Inflammatory macrophage treated with lipopolysaccharide for 1 hour (primary cell): ENCODE data around the gene MEGF11.

Experiments used
- DNase-seq, 2 donors: peaks; one replicate each; pipeline ENCODE4 v3.0.0-alpha.2; 2020 to 2022

MEGF11 gene

DNA sequence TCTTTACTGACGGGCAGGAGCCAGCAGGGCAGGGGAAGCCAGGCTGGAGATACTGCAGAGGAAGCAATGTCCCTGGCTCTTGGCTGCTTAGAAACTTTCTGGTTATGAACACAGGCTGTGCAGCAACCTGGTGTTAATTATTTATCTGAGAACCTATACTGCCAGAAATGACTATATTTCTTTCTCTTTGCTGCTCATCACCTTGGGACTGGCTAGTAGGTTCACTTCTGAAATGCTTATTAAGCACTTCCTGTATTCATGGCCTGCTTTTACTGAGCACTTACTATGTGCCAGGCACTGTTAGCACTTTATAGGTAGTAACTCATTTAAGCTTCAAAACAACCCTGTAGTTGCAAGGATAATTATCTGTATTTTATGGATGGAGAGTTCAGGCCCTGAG, 326.7 kb downstream of the MEGF11 start:
- DNase-seq = no peak

DNA sequence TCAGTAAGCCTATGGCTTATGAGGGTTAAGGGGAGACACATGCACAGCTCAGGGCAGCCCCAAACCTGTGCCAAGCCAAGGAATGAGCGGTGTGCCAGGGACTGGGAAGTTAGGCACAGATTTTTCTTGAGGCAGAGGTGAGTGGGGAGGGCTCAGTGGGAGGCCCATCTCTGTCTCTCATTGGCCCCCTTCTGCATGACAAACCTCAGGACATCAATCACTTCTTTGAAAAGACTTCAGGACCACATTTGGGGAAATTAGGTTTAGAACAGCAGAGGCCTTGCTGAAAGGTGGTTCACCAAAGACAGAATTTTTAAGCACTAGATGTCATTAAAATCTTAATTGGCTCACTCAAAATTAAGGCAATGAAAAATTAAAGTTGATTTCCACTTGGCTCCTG, 327.1 kb downstream of the MEGF11 start:
- DNase-seq = no peak

DNA sequence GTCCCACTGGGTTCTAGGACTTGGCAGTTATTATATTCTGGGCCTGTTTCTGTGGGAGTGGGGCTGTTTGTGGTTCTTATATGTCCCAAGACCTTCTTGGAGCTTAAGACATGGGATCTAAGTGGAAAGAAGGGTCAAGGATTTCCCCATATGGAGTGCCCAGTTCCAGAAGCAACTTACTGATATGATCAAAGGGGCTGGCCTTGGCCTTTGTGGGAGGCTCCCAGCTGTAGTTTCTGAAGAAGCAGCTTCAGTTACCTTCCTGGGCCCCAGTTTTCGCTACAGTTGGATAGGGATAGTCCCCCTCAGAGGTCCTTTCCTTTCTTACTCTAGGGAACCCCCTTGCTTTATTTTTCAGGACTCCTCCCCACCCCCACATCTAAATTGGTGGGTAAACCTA, 328.2 kb downstream of the MEGF11 start:
- DNase-seq = no peak

DNA sequence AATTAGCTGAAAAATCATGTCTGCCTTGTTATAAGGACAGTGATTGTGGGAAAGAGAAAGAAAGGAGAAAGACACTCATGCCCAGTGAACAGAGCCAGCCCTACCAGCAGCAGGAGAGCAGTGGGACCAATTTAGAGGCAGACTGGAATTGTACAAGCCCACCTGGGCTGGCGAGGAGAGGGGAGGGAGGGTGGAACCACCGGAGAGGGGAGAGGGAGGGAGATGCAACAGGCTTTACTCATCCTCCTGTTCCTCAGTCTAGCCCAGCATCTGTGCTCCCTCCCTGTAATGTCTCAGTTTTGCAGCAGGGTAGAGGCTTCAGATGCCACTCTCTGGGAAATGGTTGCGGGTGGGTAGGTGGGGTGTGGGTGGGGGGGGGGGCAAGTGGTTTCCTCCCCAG, 329.5 kb downstream of the MEGF11 start:
- DNase-seq = no peak

DNA sequence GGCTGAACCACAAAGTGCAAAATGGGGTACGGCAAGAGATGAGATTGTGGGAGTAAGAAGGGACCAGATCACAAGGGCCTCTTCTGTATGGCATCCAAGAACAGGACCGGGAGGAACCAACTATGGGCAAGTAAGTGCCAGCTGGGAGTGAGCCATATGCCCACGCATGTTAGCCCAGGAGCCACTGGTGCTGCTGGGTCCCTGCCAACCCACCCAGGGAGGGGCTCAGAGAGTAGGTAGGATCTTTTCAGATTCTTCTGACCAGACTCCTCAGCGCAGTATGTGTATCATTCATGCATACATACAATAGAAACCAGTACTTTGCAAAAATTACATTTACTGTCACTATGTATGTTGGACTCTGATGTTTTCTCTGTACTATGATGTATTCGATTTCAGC, 330.3 kb downstream of the MEGF11 start:
- no peak for DNase-seq

DNA sequence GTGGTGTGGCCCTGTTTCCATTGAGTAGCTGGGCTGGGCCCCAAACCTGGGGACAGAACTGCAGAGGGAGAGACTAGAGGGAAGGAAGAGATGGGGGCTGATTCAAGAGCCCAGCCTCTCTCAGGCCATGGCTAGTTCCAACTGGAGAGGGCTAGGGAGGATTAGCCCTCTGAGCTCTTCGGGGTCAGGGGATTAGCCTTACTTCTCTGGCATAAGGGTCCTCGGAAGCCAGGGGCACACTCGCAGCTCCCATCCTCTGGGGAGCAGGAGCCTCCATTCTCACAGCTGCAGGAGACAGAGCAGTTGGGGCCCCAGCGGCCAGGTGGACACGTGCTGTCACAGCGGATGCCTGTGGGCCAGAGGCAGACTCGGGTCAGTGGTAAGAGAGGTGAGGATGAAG, 330.9 kb downstream of the MEGF11 start:
- DNase-seq = no peak

DNA sequence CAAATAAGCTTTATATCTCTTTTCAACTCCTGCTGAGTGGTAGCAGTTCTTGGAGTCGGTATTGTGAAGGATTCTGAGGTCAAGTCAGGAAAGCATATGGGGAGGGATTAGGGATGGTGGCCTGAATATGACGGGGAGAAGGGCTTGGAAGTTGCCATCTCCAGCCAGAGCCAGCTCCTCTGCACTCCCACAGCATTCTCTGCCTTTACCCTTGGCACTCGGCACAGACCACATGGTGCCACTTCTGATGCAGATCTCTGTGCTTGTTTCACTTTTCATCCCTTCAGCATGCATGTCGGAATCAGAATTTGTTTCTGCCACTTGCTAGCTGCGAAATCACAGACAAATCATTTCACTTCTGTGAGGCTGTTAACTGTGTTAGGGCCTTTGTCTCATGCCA, 331.8 kb downstream of the MEGF11 start:
- no peak for DNase-seq

DNA sequence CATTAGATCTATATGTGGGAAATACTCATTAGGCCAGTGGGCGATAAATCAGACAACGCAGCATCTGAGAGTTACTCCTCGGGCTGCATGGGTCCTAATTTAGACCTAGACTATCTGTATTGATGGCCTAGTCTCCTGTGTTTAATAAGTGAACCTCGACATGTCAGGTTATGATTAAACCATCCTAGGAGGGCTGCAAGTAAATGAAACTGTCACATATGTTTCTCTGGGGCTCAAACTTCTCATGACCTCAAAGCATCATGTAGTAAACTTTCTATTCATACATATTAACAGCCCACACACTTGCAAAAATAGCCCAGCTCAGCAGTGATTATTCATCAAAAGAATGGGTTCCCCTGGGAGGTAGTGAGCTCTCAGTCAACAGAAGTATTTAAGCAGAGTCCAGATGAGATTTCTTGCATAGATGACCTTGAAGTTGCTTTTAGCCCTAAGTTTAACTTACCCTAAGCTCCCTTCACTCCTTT, 332.7 kb downstream of the MEGF11 start:
- DNase-seq = no peak

DNA sequence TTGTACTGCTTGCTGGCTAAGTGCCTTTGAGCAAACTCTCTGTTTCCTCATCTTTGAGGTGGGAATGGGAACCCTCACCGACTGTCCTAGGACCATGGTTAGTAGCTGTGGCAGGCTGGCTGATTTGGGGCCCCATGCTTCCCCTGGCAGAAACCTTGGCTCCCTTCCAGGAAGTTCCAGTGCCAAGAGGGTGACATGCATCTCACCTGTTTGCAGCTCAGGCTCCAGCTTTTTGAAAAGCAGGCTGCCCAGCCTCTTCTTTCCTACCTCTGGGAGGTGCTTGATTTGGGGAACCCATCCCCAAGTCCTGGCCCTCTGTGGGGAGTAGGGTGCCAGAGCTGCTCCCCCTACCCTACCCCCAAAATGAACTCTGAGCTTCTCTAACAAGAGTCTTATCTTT, 333.4 kb downstream of the MEGF11 start:
- DNase-seq = no peak

DNA sequence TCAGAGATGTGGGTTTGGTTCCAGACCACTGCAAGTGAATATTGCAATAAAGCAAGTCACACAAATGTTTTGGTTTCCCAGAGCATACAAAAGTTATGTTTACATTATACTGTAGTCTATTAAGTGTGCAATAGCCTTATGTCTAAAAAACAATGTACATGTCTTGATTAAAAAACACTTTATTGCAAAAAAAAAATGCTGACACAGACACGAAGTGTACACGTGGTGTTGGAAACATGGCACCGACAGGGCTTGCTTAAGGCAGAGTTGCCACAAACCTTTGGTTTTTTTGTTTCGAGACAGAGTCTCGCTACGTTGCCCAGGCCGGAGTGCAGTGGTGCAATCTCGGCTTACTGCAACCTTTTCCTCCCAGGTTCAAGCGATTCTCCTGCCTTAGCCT, 334.2 kb downstream of the MEGF11 start:
- DNase-seq = no peak

DNA sequence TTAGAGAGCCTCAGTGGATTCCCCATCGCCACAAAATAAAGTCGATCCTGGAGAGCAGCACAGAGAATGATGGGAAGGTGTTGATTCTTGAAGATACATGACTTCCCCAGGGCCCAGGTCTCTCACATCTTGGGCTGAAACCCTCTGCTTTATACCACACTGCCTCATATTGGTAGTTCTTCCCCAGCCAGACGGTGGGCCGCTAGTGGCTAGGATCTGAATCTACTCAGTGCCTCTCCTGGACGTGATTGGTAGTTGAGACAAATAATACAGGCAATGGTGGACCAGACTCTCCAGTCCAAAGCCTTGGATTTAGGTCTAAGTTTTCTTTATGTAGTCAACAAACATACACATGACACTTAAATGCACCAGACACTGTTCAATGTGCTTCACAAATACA, 334.6 kb downstream of the MEGF11 start:
- DNase-seq = no peak

DNA sequence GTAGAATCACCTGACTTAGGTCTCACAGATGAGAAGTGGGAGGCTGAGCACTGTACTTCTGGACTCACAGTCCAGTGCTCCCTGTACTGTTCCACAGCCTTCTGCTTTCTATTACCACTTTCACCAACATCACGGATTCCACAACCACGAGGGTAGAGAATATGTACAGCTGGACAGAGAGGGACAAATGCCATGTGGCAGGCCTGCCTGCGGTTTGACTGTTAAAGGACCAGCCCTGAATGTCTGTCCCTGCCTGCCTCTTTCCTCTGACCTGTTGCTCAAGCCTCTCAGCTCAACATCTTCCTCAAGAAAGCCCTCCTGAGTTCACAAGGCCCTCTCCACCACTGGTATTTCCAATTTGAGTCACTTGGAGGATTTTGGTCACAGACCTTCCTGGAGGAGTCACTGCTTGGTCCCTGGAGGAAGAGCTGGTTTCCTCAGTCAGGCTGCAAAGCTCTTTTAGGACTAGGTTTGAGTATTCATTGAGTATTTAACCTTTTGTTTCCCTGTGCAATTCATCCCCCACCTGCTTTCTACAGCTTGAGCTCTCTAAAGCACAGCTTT, 335.1 kb downstream of the MEGF11 start:
- no peak for DNase-seq

DNA sequence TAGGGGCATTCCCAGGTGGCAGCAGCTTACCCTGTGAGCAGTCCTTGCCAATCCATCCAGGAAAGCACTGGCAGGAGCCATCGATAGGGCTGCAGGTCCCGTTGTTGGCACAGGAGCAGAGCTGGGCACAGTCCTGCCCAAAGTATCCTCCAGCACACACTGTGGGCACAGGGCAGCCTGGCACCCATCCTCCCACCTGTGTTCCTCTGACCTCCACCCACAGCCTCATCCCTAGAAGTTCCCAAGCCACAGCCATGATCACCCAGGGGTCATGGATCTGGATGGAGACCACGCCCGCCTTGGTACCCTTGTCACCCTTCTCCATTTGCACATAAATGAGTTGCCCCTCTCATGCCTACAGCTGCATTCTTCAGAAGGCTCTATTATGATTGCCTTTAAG, 335.6 kb downstream of the MEGF11 start:
- no peak for DNase-seq

DNA sequence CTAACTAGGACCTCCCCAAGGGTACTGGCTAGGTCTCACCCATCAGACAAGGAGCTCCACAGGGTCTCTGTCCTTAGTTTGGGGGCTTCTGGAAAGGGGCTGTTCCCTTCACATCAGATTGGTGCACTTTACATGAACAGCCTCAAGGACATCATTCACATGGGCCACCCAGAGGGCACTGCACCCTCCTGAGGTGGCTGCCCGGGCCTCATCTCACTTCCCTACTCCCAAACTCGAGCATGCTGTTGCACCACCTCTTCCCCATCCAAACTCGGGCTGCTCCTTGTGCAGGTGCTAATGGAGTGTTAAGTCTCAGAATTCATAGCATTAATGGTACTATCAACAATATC, 336.2 kb downstream of the MEGF11 start:
- DNase-seq = no peak

DNA sequence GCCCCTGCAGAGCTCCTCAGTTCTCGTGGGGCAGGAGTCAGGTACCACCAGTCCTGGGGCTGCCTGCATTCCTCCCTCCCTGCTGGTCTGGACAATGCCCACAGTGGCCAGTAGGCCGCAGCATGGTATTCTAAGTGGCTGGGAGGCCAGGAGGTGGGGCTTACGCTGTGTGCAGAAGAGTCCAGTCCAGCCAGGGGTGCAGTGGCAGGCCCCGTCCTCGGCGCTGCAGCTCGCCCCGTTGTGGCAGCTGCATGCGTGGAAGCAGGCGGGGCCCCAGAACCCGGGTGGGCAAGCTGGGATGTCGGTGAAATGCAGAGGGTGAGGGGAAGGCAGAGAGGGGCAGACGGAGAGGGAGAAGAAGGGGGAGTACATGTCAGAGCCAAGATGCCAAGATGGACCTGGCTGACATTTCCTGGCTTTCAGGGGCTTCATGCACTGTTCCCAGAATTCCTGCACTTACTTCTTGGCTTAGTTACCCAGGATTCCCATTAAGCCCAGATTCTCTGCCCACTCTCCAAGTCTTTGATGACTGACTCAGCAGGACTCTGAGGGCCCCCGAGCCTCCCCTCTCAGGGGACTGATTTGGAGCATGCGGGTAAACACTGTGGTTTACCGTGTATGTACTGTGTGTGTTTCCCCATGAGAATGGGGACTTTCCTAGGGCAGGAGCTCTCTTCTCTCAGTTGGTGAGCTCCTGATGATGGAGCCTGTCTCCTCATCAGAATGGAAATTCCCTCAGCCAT, 336.7 kb downstream of the MEGF11 start:
- DNase-seq = peak; percentile 9 to 45

DNA sequence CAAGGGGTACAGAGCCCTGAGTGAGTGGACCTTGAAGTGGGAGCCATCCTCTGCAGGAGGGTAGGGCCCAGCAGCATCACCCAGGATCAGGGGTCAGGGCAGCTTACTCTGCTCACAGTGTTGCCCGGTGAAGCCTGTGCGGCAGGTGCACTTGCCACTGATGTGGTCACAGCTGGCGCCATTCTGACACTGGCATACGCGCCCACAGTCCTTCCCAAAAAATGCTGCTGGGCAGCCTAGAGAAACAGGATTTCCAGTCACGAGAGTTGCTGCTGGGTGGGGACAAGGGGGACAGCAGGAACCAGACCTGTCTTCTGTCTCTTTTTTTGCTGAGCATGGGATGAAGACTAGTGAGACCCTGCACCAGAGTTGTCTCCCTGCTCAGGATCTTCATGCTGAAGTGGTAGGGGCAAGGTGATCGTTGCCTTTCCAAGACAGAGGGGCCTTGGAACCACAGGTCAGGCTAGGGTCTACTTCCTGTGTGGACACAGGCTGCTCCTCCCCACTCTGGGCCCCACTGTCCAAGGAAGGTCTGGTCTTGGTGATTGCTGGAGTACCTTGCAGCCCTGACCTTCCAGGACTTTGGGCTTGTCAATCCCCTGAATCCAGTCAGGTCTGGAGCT, 337.4 kb downstream of the MEGF11 start:
- no peak for DNase-seq

DNA sequence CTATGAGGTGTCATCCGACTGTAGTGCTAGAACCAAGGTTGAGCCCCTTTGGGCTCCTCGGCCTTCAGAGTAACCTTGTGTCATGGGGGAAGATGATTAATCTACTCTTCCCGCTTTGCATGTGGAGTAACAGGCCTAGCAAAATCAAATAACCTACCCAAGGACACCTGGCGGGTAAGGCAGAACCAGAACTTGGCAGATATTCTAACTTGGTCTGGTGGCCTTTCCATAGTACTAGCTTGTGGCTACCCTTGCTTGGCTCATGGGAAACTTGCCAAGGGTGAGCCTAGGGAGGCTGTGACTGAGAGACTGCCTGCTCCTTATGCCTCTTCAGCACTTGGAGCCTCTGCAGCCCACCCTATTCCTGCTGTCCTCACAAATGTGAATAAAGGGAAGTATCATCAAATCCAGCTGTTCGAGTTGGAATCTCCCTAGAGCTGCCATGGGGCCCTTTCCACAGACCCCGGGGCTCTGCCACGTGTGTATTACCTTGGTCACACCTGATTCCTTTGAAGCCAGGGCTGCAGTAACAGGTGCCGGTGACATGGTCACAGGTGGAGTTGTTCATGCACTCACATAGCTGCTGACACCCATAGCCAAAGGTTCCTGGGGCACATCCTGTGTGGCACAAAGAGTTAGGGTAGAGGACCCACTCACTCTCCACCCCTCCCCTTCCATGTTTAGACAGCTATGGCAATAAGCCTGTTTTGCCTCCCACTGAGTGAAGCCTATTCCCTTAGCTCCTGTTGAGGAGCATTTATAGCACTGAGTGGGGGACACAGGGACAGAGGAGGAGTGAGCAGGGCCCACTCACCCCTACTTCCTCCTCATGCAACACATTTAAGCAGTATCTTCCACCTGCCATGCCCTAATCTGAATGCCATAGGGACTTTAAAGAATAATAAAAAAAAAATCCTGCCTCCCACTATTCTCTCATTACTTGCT, 338.3 kb downstream of the MEGF11 start:
- DNase-seq = no peak

DNA sequence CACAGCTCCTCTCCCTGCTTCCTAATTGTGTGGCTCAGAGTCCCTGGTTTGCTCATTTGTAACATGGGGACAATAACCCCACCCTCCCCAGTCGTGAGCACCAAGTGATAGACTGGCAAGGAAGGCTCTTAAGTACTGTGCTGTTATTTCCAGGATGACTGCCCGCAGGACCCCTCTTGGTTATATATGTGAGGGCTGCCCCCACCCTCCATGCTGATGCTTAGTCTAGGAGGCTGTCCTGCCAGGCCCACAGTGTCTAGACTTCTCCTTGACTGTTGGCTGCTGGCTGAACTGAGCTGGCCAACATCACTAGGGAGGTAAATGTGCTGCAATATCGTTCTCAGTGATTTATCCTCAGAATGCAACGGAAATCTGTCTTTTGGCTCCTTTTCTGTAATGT, 339.2 kb downstream of the MEGF11 start:
- DNase-seq = no peak

DNA sequence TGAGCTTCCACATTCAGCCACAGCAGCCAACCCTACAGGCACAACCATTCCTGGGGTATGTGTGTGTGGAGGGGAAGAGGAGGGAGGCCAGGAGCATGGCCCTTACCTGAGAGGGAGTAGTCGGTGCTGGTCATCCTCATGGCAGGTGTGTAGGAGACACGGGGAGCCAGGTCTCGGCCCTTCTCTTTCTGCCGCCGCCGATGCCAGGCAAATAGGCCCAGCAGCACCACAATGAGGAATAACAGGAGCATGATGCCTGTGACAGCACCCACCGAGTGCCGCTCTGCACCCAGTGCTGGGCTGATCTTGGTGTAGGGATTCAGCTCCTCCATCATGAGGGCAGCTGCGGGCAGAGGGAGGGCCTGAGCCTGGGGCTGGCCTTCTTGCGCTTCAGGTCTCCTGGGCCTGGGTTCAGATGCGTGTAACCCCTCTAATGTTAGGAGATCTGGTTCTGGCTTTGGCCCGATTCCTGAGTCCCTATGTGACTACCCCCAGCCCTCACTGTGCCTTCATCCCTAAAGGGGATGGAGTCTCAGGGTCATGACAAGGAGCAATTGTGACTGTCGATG, 339.8 kb downstream of the MEGF11 start:
- no peak for DNase-seq

DNA sequence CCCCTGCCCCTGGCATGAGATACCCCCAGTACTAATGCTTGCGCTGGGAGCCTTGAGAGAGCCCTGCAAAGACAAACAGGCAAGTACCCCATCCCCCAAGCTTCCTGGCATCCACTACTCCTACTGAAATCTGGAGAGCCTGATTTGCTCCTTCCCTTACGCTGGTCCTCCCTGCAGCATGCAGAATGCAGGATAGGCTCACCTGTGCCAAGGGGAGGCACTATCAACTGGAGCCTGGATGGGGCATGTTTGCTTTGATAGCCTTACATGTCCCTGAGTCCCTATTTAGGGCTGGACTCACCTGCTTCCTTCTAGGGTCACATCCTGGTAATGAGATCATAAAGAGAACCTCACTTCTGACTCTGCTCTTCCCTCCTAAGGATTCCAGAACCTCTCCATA, 341.3 kb downstream of the MEGF11 start:
- DNase-seq = no peak

DNA sequence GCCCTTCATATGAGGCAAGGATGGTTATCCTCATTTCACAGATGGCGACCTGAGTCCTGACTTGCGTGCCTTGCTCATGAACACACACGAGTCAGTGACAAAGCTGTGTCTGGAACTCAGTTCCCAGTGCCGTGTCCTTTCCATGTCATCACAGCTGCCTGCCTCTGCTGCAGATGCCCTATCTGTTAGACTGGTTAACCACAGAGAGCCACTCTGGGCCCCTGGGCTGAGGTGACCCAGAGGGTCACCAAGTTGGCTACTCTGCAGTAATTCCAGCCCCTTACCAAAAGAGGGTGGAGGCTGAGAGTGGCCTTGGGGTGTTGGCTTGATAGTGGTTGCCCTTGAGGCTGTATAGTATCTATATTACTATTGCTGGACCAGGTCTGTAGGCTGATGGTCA, 343.2 kb downstream of the MEGF11 start:
- no peak for DNase-seq

DNA sequence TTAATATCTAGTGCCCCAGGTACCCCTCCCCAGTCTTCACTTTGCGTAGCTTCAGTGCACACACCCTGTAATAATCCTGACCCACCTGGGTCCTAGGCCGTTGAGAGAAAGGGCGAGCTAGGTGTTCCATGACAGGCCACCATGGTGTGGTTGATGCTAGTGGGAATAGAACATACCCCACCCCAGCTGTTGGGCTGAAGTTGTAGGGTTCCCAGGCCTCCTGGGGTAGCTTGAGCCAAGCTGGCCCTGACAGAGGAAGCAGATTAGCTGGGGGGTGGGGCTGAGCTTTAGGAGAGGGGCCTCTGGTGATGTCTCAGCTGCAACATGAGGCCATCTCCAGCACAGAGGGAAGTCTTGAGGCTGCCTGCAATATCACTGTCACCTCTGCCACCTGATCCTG, 343.7 kb downstream of the MEGF11 start:
- no peak for DNase-seq

DNA sequence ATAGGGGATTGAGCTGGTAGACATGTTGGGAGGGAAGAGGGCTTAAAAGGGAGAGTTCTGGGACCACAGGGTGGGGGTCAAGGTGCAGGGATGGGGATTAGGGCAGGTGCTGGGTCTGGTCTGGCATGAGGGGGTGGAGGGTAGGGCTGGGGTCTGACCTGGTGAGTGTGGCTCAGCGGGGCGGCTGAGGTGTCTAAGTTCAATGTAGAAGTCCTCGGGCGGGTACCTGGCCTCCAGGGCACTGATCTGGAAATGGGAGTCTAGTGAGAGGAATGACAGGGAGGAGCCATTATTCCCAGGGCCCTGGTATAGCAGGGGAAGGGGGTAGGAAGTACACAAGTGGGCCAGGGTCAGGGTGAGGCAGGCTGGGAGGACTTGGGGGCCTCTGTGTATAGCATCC, 344.7 kb downstream of the MEGF11 start:
- no peak for DNase-seq
